Immature natural killer cell (primary cell): ENCODE measurements around the gene UPF3B. TPM values are rescaled to one million over a fixed set of nuclear protein-coding genes. Genes with fewer than 3 reads are reported as not detected.
"Not testable (repeated sequence)": the region's sequence is repeated elsewhere in the genome, so short reads cannot be mapped to it uniquely, and the experiment has no call there.

Source experiments
- DNase-seq, 3 donors: peaks; one replicate each; pipeline ENCODE4 v3.0.0; 2022; ENCODE audit warnings: mixed read lengths in 1 of 3
- H3K27ac Mint-ChIP-seq, 6 donors: one replicate each; pipeline ENCODE4 v1.8.0; 2020; ENCODE audit warnings: mixed read lengths in 6 of 6, mild to moderate bottlenecking in 5 of 6, inconsistent platforms in 4 of 6, moderate library complexity in 3 of 6
- H3K27me3 Mint-ChIP-seq, 3 donors: one replicate each; pipeline ENCODE4 v1.8.0; 2020 to 2021; ENCODE audit warnings: low read depth in 3 of 3, mild to moderate bottlenecking in 3 of 3, mixed read lengths in 3 of 3, moderate library complexity in 3 of 3, inconsistent platforms in 1 of 3
- H3K36me3 Mint-ChIP-seq, 3 donors: one replicate each; pipeline ENCODE4 v1.8.0; 2020; ENCODE audit warnings: mixed read lengths in 3 of 3, inconsistent platforms in 2 of 3, mild to moderate bottlenecking in 2 of 3
- H3K4me1 Mint-ChIP-seq, 2 donors: one replicate each; pipeline ENCODE4 v1.8.0; 2020; ENCODE audit warnings: inconsistent platforms in 2 of 2, mild to moderate bottlenecking in 2 of 2, mixed read lengths in 2 of 2, moderate library complexity in 1 of 2
- H3K4me3 Mint-ChIP-seq, 5 donors: one replicate each; pipeline ENCODE4 v1.8.0; 2020; ENCODE audit warnings: mild to moderate bottlenecking in 5 of 5, mixed read lengths in 5 of 5, inconsistent platforms in 3 of 5, moderate library complexity in 3 of 5
- H3K9me3 Mint-ChIP-seq, 6 donors: one replicate each; pipeline ENCODE4 v1.8.0; 2020; ENCODE audit warnings: mild to moderate bottlenecking in 6 of 6, mixed read lengths in 6 of 6, inconsistent platforms in 4 of 6, moderate library complexity in 3 of 6
- polyA plus RNA-seq, 3 donors: library from polyadenylated mRNA; unstranded; fragments of 300-500 nt; fragmentation: Illumina TruSeq; gene quantifications; one replicate each; pipeline ENCODE4 v1.2.3, GENCODE V29; 2021

UPF3B gene, protein sequence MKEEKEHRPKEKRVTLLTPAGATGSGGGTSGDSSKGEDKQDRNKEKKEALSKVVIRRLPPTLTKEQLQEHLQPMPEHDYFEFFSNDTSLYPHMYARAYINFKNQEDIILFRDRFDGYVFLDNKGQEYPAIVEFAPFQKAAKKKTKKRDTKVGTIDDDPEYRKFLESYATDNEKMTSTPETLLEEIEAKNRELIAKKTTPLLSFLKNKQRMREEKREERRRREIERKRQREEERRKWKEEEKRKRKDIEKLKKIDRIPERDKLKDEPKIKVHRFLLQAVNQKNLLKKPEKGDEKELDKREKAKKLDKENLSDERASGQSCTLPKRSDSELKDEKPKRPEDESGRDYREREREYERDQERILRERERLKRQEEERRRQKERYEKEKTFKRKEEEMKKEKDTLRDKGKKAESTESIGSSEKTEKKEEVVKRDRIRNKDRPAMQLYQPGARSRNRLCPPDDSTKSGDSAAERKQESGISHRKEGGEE
- polyA plus RNA-seq = 10 to 100 TPM in 1 of 3 donors, 1 to 10 TPM in 2; 2.2 to 13.9 (median 5.9) TPM

DNA sequence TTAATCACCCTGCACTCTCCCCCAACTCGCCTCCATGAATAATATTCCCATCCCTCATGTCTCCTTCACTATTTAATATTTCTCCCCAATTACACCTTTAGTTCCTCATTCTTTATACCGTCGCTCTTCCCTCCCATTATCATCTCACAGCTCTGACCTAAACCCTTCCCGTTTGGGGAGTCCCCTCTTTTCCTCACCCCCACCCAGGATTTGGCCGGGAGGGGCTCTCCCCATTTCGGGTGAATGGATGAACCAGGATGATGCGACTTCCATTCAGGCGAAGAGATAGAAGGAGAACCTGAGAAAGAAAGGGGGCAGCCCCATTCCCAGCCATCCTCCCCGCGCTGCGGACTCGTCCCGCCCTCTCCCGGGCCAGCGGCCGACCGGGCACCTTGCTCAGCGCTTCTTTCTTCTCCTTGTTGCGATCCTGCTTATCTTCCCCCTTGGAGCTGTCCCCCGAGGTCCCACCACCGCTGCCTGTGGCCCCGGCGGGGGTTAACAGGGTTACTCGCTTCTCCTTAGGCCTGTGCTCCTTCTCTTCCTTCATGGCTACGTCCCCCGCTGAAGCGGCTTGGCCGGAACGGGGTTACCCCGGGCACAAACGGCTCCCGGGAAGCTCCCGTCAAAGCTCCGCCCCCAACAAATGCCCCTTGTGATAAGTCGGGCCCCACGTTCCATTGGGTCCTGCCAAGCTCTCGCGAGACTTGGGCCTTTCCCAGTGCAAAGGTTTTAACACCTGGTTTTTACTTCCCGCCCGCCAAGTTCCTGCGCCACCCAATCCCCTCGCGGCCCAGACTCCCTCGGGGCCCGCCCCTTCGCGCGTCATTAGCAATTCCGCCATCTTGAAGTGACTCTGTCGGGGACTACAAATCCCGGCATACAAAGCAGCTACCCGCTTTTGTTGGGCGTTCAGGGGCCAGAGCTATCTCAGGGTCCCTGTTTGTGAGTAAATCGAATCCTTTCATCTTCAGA lies at the start of gene UPF3B:
UPF3B (minus strand) TSS at position 582 of the 972 bp plus-strand sequence; CDS start at position 547, 35 bp downstream.
- Mint-ChIP-seq H3K9me3 (no peaks in the 10 kb centered on the region), H3K4me1 (peaks cover 13 to 31% of the 10 kb centered on the region in 2 donors)

DNA sequence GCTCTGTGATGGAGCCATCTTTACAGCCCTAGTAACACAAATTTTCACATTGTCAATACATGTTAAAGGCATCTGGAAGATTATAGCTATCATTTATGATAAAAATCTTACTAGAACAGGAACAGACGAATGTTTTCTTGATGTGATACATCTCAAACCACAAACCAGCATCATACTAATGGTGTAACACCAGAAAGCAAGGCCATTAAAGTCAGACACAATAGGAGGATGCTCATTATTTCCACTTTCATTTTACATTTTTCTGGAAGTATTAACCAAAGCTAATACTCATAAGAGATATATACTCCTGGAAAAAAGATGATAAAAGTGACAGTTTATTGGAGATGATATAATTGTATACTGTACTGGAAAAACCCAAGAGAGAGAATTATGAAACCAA lies 48.2 kb upstream of the UPF3B start:
- Mint-ChIP-seq H3K4me3 (no peak overlapping the region), H3K9me3 (no peaks in the 10 kb centered on the region), H3K4me1 (no peaks in the 10 kb centered on the region), H3K27me3 (peaks cover 0 to 1% (median 1%) of the 10 kb centered on the region in 3 donors), H3K36me3 (no peaks in the 10 kb centered on the region), H3K27ac (no peak overlapping the region)
- DNase-seq = no peak

More for the DNA sequence above, at the start of gene UPF3B:
- peaks cover 0 to 3% (median 0%) of the 10 kb centered on the region in 3 donors for H3K36me3 Mint-ChIP-seq
- peak within 1 kb of the TSS; percentile 91 to 99 (median 98) for H3K27ac Mint-ChIP-seq
- peak within 1 kb of the TSS; percentile 98 to 99 (median 99) for H3K4me3 Mint-ChIP-seq
- DNase-seq = peak; percentile 92 to 94 (median 93)
- H3K27me3 Mint-ChIP-seq = peaks cover 1 to 22% (median 2%) of the 10 kb centered on the region in 3 donors

DNA sequence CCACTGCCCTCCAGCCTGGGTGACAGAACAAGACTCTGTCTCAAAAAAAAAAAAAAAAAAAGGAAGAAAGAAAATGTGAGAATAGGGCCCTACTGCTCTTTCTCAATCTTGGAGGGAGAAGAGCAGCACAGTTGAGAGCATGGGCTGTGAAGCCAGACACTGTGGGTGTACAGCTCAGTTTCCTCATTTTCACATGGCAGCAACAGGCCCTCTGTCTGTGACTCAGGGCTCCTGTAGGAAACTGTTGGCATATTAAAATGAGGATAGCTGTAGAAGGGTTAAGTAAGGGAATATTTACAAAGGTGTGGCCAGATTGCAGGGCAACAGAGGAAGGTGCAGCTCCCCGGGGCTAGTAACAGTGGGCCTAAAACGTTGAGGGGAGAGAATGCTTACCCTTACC lies 46.4 kb upstream of the UPF3B start:
- Mint-ChIP-seq H3K27ac (no peak overlapping the region), H3K36me3 (no peaks in the 10 kb centered on the region), H3K9me3 (no peaks in the 10 kb centered on the region), H3K4me3 (no peak overlapping the region), H3K27me3 (peaks cover 0 to 1% (median 0%) of the 10 kb centered on the region in 3 donors), H3K4me1 (no peaks in the 10 kb centered on the region)
- no peak for DNase-seq

DNA sequence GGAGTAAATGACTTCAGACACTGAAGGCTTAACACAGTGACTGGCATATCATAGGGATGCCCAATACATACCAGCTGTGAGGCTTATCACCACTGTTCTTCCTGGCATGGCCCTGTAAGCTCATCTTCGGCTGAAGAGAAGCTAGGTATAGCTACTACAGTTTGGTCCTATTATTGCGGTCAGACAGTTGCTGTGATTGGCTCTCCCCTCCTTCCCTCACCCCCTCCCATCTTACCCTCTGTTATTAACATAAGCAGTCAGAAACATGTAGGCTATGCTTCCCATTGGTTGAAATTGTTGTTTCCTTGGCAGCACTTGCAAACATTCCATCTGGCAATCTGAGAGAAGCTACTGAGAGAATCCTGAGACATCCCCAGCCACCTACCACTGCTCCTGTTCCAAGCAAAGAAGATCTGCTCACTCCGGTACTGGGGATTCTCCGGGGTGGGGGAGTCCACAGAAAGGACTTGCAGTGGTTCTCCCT lies 43.1 kb upstream of the UPF3B start, which contains the start of gene AKAP14:
AKAP14 (plus strand) TSS at position 51 of the 484 bp plus-strand sequence. CDS start 7,331 bp downstream, outside the sequence.
- Mint-ChIP-seq H3K9me3 (no peaks in the 10 kb centered on the region), H3K27ac (no peak within 1 kb of the TSS), H3K4me1 (no peaks in the 10 kb centered on the region), H3K27me3 (peaks cover 0 to 2% (median 1%) of the 10 kb centered on the region in 3 donors), H3K36me3 (no peaks in the 10 kb centered on the region), H3K4me3 (no peak within 1 kb of the TSS)
- no peak for DNase-seq

DNA sequence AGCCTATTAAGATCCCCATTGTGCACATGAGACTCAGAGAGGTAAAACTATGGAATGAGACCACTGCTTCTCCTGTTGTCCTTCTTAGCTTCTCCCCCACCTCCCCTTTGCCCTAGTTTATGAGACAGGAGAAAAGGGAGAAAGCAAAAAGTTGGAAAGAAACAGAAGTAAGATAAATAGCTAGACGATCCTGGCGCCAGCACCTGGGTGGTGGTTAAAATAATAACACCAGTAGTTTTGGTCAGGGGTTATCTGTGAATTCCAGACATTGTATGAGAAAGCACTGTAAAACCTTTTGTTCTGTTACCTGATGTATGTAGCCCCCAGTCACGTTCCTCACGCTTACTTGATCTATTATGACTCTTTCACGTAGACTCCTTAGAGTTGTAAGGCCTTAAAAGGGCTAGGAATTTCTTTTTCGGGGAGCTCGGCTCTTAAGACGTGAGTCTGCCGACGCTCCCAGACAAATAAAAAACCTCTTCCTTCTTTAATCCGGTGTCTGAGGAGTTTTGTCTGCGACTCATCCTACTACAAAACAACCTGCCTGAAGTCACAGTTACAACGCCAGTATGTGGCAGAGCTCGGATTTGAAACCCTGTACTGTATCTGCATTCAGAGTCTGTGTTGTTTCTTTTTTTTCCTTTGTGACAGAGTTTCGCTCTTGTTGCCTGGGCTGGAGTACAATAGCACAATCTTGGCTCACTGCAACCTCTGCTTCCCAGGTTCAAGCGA lies 39.4 kb upstream of the UPF3B start:
- not testable (repeated sequence) for H3K27me3 Mint-ChIP-seq, H3K4me1 Mint-ChIP-seq, H3K27ac Mint-ChIP-seq, DNase-seq, H3K9me3 Mint-ChIP-seq, H3K36me3 Mint-ChIP-seq, H3K4me3 Mint-ChIP-seq

DNA sequence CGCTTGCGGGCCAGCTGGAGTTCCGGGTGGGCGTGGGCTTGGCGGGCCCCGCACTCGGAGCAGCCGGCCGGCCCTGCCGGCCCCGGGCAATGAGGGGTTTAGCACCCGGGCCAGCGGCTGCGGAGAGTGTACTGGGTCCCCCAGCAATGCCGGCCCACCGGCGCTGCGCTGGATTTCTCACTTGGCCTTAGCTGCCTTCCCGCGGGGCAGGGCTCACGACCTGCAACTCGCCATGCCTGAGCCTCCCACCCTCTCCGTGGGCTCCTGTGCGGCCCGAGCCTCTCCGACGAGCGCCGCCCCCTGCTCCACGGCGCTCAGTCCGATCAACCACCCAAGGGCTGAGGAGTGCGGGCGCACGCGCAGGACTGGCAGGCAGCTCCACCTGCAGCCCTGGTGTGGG lies 37.9 kb upstream of the UPF3B start:
- not testable (repeated sequence) for DNase-seq, H3K27ac Mint-ChIP-seq, H3K36me3 Mint-ChIP-seq, H3K27me3 Mint-ChIP-seq, H3K4me3 Mint-ChIP-seq, H3K9me3 Mint-ChIP-seq
- H3K4me1 Mint-ChIP-seq = peaks cover 12 to 14% of the 10 kb centered on the region in 2 donors

DNA sequence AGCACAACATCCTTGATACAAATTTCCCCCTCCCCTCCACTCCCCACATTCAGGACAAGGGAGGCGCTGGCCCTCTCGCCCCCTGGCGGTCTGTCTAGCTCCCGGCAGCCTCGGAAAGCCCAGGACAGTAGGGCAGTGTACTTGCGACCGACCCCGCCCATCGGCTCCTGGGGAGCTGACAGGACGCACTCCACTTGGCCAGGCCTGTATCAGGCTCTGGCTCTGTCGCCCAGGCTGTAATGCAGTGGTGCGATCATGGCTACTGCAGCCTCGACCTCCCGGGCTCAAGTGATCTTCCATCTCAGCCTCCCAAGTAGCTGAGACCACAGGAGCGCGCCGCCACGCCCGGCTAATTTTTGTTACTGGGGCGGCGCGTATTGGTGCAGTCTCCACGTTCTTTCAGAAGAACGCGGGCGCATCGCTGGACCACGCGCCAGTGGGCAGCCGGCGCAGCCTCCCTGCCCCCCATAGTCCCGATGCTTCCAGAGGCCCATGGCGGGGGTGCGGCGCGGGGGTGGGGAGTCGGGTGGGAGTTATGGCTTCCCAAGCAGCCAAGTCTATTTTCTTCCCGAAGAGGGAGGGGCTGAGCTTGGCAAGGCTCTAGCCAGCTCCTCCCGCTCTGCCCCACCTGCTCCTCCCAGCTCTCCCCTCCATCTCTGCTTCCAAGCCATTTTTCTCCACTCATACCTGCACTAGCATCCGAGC lies 35.1 kb upstream of the UPF3B start:
- Mint-ChIP-seq H3K4me3 (peak overlapping the region in 3 of 5 donors; percentile 36 to 60 (median 55)), H3K36me3 (no peaks in the 10 kb centered on the region), H3K9me3 (peaks cover 0 to 2% (median 0%) of the 10 kb centered on the region in 6 donors), H3K4me1 (peaks cover 13 to 14% of the 10 kb centered on the region in 2 donors), H3K27ac (no peak overlapping the region), H3K27me3 (peaks cover 0 to under 1% (median 0%) of the 10 kb centered on the region in 3 donors)
- DNase-seq = peak; percentile 43 to 59 (median 46)

DNA sequence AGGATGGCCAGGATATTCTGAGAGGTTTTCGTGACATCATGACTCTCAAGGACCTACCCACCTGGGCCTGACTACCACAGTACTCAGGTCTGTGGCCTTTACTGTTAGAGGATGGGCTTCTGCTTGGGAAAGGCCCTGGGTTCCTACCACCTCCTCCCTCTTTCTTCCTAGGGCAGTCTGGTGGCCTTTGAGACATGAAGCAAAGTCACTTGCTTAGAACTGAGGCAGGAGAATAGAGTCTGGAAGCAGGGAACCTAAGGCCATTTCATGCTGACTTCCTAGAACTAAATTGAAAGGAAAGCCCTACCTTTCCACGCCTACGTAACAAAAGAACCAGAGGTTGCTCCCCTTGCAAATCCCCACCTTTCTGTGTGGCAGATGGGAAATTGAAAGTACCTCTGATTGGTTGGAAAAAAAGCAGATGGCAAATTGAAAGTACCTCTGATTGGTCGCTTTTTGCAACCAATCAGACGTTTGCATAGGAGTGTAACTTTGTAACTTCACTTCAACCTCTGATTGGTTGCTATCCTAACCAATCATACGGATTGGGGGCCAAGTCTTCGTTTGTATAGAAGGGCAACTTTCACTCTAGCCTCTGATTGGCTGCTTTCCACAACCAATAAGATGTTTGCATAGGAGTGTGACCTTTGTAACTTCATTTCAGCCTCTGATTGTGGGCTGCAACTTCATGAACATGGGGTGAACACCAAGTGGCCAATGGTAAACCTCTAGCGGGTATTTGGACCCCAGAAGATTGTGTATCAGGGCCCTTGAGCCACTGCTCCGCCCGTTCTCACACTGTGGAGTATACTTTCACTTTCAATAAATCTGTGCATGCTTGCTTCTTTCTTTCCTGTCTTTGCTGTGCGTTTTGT lies 33.0 kb upstream of the UPF3B start:
- peak overlapping the region in 3 of 6 donors; percentile 24 to 46 (median 31) for H3K27ac Mint-ChIP-seq
- peak; percentile 35 to 48 (median 37) for DNase-seq

DNA sequence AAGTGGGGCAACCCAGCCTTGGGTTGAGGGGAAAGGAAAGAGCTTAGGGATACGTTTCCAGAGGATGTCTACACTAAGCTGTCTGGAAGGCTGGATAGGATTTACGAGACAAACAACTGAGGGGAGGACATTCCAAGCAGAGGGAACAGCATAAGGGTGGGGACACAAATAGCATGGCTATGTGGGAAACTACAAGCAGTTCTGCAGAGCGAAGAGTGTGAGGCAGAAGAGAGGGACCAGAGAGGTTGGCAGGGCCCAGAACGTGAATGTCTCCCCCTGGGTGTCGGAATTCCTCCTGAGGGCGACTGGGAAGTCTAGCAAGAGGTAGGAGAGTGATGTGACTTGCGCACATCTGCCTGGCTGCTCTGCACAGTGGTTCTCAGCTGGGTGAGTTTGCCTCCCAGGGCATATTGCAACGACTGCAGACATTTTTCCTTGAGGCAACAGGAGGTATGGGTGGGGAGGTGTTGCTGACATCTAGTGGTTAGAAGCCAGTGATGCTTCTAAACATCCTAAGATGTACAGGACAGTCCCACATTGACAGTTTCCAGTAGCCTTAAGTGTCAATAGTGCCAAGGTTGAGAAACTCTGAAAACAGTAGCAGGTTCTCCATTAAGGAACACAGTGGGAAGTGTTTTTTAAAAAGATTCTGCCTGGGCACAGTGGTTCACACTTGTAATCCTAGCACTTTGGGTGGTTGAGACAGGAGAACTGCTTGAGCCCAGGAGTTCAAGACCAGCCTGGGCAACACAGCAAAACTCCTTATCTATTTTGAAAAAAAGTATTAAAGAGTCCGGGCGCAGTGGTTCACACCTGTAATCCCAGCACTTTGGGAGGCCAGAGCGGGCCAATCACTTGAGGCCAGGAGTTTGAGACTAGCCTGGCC lies 28.0 kb upstream of the UPF3B start:
- Mint-ChIP-seq H3K4me3 (no peak overlapping the region), H3K4me1 (peaks cover 8 to 13% of the 10 kb centered on the region in 2 donors), H3K9me3 (peaks cover 0 to 3% (median 0%) of the 10 kb centered on the region in 6 donors), H3K36me3 (no peaks in the 10 kb centered on the region), H3K27ac (peak overlapping the region in 4 of 6 donors; percentile 25 to 60 (median 58)), H3K27me3 (no peaks in the 10 kb centered on the region)
- DNase-seq = peak; percentile 27 to 49 (median 29)

More for the DNA sequence above, 33.0 kb upstream of the UPF3B start:
- peaks cover 13 to 14% of the 10 kb centered on the region in 2 donors for H3K4me1 Mint-ChIP-seq
- no peaks in the 10 kb centered on the region for H3K36me3 Mint-ChIP-seq
- H3K4me3 Mint-ChIP-seq = peak overlapping the region; percentile 42 to 67 (median 52)
- no peaks in the 10 kb centered on the region for H3K27me3 Mint-ChIP-seq
- H3K9me3 Mint-ChIP-seq = peaks cover 0 to 2% (median 0%) of the 10 kb centered on the region in 6 donors

DNA sequence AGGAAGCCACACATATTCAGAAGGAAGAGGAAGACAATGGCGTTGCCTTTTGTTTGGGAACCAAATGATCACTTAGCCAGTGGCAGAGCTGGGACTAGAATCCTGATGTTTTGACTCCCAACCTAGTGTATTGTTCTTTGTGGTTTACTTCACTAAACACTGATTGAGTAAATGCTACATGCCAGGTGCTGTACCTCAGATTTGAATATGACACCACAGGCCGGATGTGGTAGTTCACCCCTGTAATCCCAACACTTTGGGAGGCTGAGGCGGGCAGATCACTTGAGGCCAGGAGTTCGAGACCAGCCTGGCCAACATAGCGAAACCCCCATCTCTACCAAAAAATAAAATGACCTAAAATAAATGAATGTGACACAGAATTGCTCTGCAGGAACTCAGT lies 27.3 kb upstream of the UPF3B start:
- peaks cover 0 to 3% (median 0%) of the 10 kb centered on the region in 6 donors for H3K9me3 Mint-ChIP-seq
- H3K27ac Mint-ChIP-seq = peak overlapping the region in 2 of 6 donors; percentile 57 to 60
- no peak overlapping the region for H3K4me3 Mint-ChIP-seq
- H3K27me3 Mint-ChIP-seq = no peaks in the 10 kb centered on the region
- no peak for DNase-seq
- no peaks in the 10 kb centered on the region for H3K36me3 Mint-ChIP-seq
- H3K4me1 Mint-ChIP-seq = peaks cover 6 to 11% of the 10 kb centered on the region in 2 donors

DNA sequence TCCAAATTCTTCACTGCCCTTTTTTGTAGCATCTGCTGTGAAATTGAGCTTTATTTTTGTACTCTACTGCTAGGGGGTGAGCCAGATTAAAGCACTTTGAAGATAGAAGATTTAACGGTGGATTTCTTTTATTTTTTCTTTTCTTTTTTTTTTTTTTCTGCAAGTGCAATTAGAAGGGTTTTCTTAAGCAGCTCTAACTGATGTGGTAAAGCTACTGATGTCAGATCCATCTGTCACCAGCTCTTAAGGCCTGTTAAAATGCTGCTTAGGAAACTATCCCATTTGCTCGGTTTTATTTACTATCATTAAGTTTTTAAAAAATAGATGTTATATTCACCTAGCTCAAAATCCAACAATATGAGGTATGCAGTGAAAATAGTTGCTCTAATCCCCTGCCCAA lies 26.0 kb upstream of the UPF3B start:
- Mint-ChIP-seq H3K4me1 (peaks cover 8 to 17% of the 10 kb centered on the region in 2 donors), H3K27ac (no peak overlapping the region), H3K4me3 (no peak overlapping the region), H3K9me3 (peaks cover 0 to 3% (median 0%) of the 10 kb centered on the region in 6 donors), H3K27me3 (no peaks in the 10 kb centered on the region), H3K36me3 (no peaks in the 10 kb centered on the region)
- no peak for DNase-seq
